HG02852 (cell line): ENCODE measurements around the gene TSPAN3.

Experiments used
- ATAC-seq: cut with Tn5 transposase; IDR thresholded peaks from one replicate; pipeline ENCODE4 v1.9.1; 2021; ENCODE audit warnings: mild to moderate bottlenecking, moderate library complexity; ENCODE audit not compliant: unreplicated experiment

Gene TSPAN3

DNA sequence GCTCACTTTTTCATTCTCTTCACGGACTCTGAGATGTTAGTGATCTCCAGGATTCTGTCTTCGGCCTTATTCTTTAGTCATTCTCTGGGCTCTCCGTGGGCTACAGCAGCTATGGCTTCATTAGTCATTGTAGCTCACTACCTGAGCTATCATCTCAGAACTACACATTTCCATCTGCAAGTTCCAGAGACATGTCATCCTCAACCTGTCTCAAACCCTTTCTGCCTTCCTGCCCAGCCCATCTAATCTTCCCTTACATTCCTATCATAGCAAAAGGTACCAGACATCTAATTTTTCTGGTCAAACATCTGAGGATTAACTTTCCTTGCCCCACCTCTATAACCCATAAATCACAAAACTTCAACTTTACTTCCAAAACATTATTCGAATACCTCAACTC lies 13.2 kb downstream of the TSPAN3 start:
- ATAC-seq = no peak

DNA sequence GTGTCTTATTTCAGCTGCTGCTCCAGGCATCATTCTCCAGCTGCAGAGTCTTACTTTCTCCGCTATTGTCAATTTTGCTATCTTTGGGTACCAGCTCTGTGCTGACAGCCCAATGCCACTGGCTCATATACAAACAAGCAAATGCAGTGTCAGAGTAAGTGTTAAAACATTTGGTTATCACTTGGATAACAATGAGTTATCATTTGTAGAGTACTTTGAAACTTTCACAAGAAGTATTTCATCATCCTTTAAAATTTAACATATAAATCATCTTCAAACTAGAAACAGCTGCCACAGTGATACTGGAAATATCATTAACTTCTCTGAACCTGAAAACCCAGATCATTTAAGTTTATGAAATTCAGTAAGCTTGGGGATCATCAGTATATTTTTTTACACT lies 13.8 kb downstream of the TSPAN3 start:
- ATAC-seq = no peak

DNA sequence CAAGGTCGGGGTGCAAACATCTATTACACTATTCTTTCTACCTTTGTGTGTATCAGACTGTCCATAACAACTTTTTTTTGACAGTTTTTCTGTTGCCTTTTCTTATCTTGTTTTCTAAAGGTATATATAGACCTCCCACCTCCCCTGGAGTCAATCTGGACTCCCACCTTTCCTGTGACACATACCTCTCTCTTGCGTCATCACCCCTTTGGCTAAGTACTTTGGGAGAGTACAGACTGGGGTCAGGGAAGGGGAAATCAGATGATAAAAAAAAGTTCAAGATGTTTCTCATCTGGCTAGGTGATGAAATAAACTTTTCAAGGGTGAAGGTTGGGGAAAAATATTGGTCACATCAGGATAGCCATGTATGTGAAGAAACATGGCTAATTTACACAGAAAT lies 17.2 kb downstream of the TSPAN3 start:
- ATAC-seq = no peak

DNA sequence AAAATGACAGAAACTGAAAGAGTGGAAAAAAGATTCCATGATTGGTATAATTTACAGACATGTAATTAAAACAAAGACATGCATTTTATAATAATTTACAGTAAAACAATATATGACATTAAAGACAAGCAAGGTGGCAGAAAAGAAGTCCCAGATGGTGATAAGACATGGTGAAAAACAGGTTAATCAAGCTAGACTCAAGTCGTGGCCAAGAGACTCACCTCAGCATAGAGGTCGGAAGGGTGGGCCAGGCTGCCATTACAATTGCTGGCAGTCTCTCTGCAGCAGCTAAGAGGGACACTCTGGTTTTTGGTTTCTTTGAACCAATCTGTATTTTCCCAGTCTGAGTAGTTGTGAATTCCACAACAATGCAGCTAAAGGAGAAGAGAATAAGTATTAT lies 18.4 kb downstream of the TSPAN3 start:
- no peak for ATAC-seq

DNA sequence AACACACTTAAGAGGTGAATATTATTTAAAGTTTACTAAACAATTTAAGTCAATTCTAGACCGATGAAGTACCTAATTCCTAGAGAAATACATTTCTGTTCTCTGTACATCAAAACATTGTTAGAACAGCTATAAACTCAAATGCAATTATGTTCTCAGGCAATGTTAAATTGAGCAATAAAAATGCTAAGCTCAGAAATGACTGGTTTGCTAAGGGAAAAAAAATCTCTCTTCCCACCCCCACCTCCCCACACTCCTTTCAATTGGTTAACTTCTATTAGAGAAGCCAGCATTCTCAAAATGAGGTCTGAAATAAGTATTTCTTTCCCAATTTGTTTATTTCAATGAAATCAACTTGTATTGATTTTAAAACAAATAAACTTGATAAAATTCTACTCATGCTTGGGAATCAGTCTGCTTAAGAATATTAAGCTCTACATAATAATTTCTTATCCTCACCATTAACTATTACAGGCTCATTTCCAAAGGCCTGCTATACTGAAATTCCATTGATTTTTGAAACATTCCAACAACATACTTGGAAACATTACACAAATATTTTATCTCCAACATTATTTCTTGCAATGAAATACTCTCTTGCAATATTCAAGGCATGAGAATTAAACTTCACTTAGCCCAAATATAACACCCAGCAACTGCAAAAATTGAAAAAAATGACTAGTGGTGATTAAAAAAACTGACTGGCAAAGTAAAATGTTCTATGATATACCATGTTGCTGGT lies 22.6 kb downstream of the TSPAN3 start:
- no peak for ATAC-seq

DNA sequence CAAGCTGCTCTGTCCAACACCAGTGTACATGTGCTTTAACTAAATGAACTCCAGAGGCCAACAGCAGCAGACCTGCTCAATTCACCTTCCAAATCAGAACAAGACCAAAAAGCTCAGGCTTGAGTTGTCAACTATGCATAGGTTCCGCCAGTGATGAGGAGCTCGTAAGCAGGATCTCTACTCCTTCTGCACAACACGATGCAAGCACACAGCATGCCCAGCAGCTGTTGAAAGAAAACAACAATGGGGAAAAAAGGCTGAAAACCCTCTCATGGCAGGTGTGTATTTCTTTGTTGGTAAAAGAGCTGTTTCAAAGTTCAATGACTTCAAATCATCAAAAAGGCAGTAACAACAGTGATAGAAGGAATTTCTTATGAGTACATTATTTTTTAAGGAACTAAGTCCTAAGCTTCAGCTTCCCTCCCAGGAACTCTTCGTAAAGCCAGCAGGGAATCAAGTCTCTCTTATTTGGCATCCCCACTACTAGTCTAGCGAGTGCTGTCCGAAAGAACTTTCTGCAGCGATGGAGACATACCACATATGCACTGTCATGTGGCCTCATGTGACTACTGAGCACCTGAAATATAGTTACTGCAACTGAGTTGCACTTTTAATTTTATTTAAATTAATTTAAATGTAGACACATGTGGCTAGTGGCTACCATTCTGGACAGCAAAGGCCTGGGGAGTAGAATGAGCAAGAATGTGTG lies 24.1 kb downstream of the TSPAN3 start:
- no peak for ATAC-seq

DNA sequence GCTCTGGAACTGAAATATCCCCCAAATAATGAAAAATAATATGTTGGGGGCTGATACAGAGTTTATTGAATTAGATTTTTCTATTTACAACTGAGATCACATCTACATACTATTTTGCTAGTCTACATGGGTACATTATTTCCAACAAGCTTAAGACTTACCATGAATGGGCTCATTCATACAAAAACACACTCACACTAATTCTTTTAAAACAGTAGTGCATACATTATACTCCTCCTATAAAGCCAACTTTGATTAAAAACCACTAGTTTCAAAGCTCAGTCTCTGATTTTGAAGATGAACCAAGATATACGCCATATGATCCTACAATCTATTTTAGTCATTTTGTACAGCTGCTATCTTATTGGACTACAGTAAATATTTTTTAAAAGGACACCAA lies 24.9 kb downstream of the TSPAN3 start:
- no peak for ATAC-seq

DNA sequence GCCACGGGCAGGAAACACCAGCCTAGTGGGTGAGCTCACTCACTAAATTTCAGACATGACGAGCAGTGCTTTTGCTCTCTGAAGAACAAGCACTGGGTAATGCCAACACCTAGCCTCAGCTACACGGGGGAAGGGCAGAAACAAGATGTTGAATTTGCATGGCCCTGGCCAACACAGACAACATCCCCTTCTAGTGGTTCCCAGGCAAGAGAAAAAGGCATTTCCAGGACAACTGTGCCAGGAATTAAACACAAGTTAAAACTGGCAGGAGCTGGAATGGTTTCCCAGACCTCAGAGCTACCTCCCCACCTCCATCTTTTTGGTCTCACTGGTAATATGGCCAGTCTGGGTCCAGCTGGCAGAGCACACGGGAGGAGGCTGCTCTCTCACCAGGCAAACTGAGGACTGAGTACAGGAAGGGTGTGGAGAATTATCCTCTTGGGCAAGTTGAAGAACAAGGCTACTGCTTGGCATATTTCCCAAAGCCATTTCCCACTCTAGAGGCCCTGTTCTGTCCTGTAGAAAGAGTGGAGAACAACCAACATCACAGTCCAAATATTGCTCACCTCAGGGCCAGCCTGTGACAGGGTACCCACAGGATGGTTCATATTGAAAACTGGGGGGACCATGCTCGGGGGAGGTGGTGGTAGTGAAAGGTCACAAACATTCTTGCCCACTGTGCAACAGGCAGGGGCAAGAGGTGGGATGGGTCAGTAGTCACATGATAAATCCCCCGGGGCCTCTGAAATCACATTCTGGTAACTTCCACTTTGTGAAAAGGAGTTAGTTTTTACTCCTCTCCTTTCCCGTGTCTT lies 26.5 kb downstream of the TSPAN3 start:
- no peak for ATAC-seq

DNA sequence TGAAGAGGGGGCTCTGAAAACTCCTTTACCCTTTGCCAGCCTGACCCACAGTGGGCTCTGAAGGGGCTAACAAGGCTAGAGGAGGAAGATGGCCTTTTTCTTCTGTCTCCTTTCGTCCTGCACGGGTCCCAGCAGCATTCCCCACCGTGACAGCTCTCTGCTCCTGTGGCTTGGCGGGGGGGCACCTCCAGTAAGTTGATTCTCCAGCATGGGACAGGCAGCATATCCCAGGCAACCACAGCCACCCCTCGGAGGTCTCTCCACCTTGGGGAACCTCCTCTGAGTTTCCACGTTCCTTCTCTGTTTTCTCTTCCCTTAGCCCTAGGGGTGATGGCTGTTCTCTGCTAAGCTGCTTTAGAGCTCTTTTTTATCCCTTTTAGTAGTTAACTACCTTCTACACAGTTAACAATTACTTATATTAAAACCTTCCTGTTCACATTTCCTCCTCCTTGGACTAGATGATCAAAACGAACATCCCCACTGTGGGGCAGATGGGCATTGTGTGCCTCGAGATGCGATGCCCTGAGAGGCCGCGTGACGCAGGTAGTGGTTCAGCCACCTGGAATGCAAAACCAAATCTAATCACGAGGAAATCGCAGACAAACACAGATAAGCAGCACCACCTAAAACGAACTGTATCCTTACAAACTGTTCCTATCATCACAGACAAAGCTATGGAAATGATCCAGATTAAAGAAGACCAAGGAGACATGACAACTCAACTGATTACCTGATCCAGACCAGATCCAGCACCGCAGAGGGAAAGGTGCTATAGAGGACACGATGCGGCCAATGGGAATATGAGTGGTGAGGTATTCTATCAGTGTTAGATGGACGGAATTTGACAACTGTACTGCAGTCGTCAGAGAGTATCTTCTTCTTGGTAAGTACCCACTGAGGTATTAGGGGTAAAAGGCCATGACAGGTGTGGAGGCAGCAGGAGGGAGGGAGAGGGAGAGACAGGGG lies 27.7 kb downstream of the TSPAN3 start:
- ATAC-seq = no peak

DNA sequence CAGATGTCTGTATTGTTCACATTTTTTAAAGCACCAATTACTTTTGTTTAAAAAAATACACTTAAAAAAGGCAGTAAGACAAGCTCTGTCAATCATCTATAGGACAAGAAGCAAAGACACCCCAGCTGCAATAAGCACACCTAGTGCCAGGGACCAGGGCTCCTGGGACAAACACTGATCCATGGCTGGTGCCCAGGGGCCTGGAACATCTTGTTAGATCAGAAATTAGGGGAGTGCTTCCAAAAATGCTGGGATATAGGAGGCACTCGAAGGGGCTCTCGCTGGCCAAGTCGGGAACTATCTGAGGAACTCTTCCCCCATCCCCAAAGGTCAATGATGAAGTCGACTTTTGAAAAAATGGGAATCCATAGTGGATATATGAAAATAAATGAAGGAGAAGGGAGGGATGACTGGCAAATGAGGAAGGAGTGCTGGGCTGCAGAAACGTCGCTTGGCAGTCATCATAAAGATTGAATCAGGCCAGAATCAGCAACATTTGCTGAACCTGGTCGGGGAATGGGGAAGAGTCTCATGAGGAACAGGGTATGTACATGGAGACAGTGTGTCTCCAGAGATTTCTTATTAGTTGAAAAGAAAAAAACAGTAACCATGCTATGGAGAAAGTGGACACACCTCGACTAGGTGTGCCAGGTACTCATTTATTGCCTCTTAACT lies 28.5 kb downstream of the TSPAN3 start:
- no peak for ATAC-seq

DNA sequence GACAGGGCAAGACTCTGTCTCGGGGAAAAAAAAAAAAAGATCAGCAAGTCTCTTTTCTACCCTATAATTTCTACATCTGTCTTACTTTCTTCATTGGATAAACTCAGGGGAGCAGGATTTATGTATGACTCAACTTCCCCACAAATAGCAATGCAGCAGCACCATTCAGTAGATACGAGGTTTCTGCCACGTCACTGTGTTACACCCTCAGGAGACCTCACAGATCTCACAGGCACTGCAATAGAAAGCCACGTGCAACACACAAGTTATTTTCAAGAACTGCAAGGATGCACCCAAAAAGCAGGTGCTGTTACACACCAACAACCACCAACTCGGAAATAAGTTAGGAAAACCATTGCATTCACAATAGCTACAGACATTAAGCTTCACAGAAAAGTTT lies 30.2 kb downstream of the TSPAN3 start:
- no peak for ATAC-seq

DNA sequence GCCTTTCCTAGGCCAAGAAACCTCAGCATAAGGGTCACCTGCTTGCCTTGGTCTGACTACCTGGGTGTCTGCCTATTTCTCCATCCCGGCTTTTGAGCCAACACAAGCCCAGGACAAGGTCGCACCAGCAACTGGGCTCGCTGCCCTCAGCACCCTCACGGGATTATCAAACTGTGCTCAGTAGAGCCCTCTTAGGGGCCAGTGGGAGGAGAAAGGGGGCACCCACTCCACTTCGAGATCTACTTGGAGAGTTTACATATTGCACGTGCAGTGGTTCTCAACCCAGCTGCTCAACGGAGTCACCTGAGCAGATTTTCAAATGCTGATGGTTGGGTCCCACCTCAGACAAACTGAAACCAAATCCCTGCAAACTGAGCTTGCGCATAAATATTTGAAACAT lies 31.1 kb downstream of the TSPAN3 start:
- no peak for ATAC-seq

DNA sequence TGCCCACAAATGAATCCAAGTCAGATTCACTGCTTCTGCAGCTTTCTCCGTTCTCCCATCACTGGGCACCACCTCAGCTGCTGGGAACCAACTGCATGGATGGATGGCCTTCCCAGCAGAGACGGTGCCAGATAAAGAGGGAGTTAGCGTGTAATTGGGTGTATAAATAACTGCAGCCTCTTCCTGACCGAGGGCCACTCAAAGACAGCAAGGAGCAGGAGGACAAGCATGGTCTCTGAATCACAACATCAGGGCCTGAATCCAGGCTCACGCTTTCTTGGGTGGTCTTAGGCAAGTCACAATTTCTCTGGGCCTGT lies 31.7 kb downstream of the TSPAN3 start:
- ATAC-seq = no peak

DNA sequence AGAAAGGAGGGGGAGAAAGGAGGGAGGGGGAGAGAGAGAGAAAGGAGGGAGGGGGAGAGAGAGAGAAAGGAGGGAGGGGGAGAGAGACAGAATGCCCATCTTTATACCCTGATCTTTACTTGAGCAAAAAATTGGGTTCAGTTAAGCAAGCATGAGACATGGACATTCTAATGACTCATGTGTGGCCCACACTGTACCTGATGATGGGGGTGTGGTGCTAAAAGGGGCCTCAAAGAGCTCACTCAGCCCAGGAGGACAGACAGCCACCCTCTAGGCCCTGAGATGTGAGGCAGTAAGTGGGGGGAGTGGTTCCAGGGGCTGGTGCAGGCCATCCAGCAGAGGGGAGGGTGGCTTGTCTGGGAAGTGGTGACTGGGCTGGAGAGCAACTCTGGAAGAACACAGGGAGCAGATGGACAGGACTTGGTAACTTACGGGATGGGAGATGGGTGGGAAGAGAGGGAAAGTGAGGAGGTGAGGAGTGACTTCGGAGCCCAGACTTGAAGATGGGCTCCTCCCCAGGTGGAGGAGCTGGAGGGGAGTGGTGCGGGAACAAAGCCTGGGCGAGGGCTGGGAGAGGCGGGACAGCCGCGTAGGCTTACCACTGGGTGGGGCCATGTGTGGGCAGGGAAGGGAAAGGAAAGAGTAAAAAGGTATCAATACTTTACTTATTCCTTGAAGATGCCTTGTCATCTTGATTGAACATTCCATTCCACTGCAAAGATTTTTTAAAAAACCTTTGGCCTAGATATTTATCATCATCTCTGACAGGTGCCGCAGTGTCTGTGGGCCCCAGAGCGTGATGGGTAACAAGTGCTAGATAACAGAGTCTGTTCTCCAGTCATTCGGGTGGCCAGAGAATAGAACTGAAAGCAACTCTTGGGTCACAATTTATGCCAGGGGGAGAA lies 32.3 kb downstream of the TSPAN3 start:
- no peak for ATAC-seq

DNA sequence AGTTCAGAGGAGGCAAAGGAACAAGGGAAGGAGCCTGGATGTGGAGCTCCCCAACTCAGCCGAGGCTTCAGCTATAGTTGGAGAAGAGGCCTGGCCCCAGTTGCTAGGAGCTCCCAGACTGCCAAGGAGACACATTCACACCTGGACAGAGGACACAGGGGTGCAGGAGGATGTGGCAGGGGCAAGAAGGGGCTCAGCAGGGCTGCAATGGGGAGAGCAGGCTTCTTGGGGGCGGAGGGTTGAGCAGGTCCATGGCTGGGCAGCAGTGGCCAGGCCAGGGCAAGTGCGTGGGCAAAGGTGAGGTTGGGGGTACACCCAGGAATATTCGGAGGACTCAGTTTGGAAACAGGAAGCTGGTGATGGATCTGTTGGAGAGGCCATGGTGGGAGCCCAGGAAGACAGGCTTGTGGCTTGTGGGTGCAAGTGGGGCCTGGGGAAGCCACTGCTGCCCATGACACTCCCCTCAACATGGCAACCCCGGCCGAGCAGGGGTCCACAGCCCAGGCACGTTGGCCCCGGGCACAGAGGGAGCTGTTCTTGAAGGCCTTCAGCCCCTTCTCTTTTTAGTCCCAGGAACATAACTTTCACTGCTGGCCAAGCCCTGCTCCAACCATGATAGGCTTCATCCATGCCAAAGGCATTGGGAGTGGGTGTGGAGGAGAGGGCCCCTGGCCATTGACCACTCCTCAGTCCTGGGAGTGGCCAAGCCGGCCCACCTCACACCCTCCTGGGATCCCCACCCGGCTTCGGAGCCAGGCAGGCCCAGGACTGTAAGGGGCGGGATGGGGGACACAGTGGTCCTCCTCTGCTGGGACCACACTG lies 33.3 kb downstream of the TSPAN3 start:
- no peak for ATAC-seq

DNA sequence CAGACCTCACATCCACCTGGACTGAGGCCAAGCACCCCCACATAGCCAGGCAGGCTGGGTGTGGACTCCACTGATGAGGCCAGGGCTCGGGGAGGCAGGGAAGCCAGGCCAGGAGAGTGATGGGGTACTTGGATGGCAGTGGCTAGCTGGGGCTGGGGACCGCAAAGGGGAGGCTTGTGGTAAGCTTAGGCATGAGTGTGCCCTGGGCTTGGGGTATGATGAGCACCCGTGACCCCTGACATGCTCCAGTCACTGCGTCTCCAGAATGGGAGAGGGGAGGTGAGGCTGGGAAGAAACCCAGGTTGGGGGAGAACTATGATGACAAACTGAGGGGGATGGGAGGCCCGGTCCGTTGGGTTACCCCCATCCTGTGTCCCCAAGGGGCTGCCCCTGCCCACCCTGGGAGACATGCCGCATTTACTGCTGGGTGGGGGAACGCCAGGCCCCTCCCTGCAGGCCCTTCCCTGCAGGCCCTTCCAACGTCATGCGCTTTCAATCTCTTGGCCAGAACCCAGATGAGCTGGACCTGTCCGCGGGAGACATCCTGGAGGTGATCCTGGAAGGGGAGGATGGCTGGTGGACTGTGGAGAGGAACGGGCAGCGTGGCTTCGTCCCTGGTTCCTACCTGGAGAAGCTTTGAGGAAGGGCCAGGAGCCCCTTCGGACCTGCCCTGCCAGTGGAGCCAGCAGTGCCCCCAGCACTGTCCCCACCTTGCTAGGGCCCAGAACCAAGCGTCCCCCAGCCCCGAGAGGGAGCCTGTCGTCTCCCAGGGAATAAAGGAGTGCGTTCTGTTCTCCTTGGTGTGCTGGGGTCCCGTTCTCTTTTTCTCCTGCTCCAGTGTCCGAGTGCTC lies 34.1 kb downstream of the TSPAN3 start:
- no peak for ATAC-seq

DNA sequence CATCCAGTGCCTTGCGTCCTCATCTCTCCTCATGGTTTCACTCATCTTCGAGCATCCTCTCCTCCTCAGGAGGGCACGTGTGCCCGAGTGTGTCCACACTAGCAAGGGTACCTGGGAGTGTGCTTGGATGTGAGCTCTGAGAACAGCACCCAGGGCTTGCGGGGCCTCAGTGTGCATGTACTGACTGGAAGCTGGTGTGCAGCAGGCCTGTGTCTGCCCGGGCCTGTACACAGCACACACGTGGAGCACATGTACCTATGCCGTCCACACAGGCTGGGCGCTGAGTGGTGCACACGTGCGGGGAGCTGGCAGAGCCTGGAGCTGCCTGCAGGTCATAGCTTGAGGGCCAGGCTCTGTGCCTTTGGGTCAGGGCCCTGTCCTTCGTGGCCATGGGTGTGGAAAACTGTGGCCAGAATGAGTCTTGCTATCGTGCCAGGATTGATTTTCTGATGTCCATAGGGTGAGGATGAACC lies 34.9 kb downstream of the TSPAN3 start:
- ATAC-seq = no peak
